ENCODE measurements around the gene SPA17. TPM values are rescaled to one million over a fixed set of nuclear protein-coding genes. Genes with fewer than 3 reads are reported as not detected.

The SPA17 gene
- total and polyA plus RNA-seq, 2 of the 8 experiments (the other 6 are each of a cell fraction or from before 2014, with no cell fraction given), result 3.7 to 5.2 TPM

DNA sequence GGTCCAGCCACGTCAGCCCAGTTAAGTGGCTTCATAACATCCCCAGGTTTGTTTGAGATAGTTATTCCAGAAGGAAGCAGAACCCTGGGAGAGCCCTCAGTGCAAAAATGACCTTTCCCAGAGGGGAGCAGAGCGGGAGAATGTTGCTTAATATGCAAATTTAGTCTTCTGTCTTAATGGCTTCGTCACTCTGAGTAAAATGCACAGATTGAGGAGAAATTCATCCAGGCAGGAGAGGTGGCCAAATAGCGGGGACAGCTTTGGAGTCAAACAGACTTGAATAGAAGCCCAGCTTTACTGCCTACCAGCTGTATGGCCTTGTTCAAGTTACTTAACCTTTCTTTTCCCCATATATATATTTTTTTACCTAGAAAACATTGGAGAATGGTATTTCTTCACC is 53.8 kb downstream of the SPA17 start:
- Histone ChIP-seq H2BK20ac (ENCODE audit: low read length) (no peak overlapping the region), H3K18ac (ENCODE audit: extremely low read depth, low read length) (no peak overlapping the region), H2AK5ac (ENCODE audit: low read depth, low read length) (no peak overlapping the region), H3K4me1 (replicated peaks in 1 of 4; ENCODE audit: control insufficient read depth in 3 of 4, insufficient read depth in 4 of 4, low read length in 3 of 4) (peaks cover 8 to 15% (median 10%) of the 10 kb centered on the region in 4 experiments), H4K91ac (replicated peaks; ENCODE audit: insufficient read length, low read length) (no peak overlapping the region), H4K5ac (ENCODE audit: insufficient read length, low read depth, low read length) (no peak overlapping the region), H2AFZ (ENCODE audit: low read length) (no peak overlapping the region), H2BK12ac (ENCODE audit: low read depth, low read length) (no peak overlapping the region), H3K9ac (replicated peaks in 1 of 4; ENCODE audit: extremely low read depth in 1 of 4, low read depth in 3 of 4, low read length in 3 of 4) (no peak overlapping the region), H3K36me3 (ENCODE audit: control insufficient read depth in 2 of 4, insufficient read depth in 4 of 4, low read length in 3 of 4) (no peaks in the 10 kb centered on the region), H3K14ac (ENCODE audit: insufficient read length) (no peak overlapping the region), H4K20me1 (replicated peaks in 1 of 2; ENCODE audit: control insufficient read depth in 1 of 2, insufficient read depth in 2 of 2, low read length in 2 of 2) (peaks cover 0 to 2% of the 10 kb centered on the region in 2 experiments), H4K8ac (ENCODE audit: extremely low read depth, insufficient read depth, low read length) (no peak overlapping the region), H3K23ac (ENCODE audit: insufficient read length) (no peak overlapping the region), H3K4me2 (ENCODE audit: insufficient read depth in 1 of 2, low read depth in 2 of 2, low read length in 2 of 2) (no peak overlapping the region), H3K27ac (ENCODE audit: low read depth, low read length) (no peak overlapping the region), H2BK120ac (replicated peaks; ENCODE audit: low read depth, low read length) (no peak overlapping the region), H3K23me2 (ENCODE audit: low read depth, low read length) (no peaks in the 10 kb centered on the region; the same call in 1 of the 2 replicates), H3K79me2 (ENCODE audit: control insufficient read depth in 1 of 2, insufficient read depth in 2 of 2, low read length in 2 of 2) (no peaks in the 10 kb centered on the region), H2BK15ac (ENCODE audit: low read length) (no peak overlapping the region), H3K27me3 (replicated peaks in 1 of 4; ENCODE audit: control insufficient read depth in 3 of 4, extremely low read depth in 1 of 4, insufficient read depth in 3 of 4, low read length in 3 of 4) (peaks cover 0 to 22% (median 15%) of the 10 kb centered on the region in 4 experiments; a peak in 5 of 7 replicates), H3K79me1 (ENCODE audit: low read depth, low read length) (no peaks in the 10 kb centered on the region), H3K4me3 (ENCODE audit: extremely low read depth in 1 of 4, insufficient read depth in 2 of 4, low read depth in 3 of 4, low read length in 4 of 4) (no peak overlapping the region), H3K56ac (replicated peaks; ENCODE audit: insufficient read length, low read depth, low read length) (no peak overlapping the region), H3K9me3 (ENCODE audit: insufficient read depth in 2 of 2, low read depth in 1 of 2, low read length in 1 of 2) (no peaks in the 10 kb centered on the region), H3K4ac (replicated peaks; ENCODE audit: insufficient read length, low read depth, low read length) (no peak overlapping the region), H2BK5ac (ENCODE audit: low read depth, low read length) (no peak overlapping the region)
- ChIA-PET CTCF (ENCODE audit: partially characterized antibody) (interaction anchor here (1.2 kb wide), 1 partner anchor 139 kb away, joined by 3 read pairs; no protein-coding TSS in a partner anchor), POLR2A (ENCODE audit: partially characterized antibody) (no interaction called here)
- WGBS, 2 experiments (ENCODE audit: extremely low coverage in 1 of 2, insufficient coverage in 1 of 2, insufficient read length in 1 of 2, insufficient replicate concordance in 2 of 2, low coverage in 1 of 2, low lambda C conversion rate in 2 of 2, missing lambda C conversion rate in 1 of 2), result 73% methylated on average over 4 of the region's 4 CpGs; no CpG with 5 or more reads in 1 of the 2 experiments
- TF ChIP-seq CEBPB (IDR thresholded peaks at IDR 0.05; ENCODE audit: low read depth, low read length), result peak; percentile 45; the same call in 1 of the 2 replicates
- TF ChIP-seq SP2 (IDR thresholded peaks at IDR 0.05; ENCODE audit: low read length), result no peak
- no peak for FAIRE-seq
- no peak for DNase-seq (ENCODE audit: low read depth in 1 of 2, low spot score in 2 of 2)

Data from H1 (cell line).